ENCODE measurements around the gene CPM.

- TF ChIP-seq CTCF (IDR thresholded peaks at IDR 0.05) (no peak), MAZ (IDR thresholded peaks at IDR 0.05; ENCODE audit: borderline replicate concordance, low read depth, low read length) (no peak), BHLHE40 (IDR thresholded peaks at IDR 0.05; ENCODE audit: low read depth, low read length) (no peak), MYC (IDR thresholded peaks at IDR 0.05; ENCODE audit: borderline replicate concordance, low read length) (no peak), HOXA7 (CRISPR knock-in tag; IDR thresholded peaks at IDR 0.05) (no peak), HES2 (IDR thresholded peaks at IDR 0.05) (no peak), CEBPB (IDR thresholded peaks at IDR 0.05) (no peak), RAD21 (conservative IDR thresholded peaks at IDR 0.05 in 1 of 2, IDR thresholded peaks at IDR 0.05 in 1 of 2) (no peak), POLR2A (IDR thresholded peaks at IDR 0.05; ENCODE audit: low read length) (no peak), PHF8 (IDR thresholded peaks at IDR 0.05; ENCODE audit: borderline replicate concordance, low read depth) (no peak), HDAC2 (IDR thresholded peaks at IDR 0.05) (no peak), E2F6 (IDR thresholded peaks at IDR 0.05; ENCODE audit: borderline replicate concordance, low read depth) (no peak)
- TF ChIP-seq, protein P1, sequence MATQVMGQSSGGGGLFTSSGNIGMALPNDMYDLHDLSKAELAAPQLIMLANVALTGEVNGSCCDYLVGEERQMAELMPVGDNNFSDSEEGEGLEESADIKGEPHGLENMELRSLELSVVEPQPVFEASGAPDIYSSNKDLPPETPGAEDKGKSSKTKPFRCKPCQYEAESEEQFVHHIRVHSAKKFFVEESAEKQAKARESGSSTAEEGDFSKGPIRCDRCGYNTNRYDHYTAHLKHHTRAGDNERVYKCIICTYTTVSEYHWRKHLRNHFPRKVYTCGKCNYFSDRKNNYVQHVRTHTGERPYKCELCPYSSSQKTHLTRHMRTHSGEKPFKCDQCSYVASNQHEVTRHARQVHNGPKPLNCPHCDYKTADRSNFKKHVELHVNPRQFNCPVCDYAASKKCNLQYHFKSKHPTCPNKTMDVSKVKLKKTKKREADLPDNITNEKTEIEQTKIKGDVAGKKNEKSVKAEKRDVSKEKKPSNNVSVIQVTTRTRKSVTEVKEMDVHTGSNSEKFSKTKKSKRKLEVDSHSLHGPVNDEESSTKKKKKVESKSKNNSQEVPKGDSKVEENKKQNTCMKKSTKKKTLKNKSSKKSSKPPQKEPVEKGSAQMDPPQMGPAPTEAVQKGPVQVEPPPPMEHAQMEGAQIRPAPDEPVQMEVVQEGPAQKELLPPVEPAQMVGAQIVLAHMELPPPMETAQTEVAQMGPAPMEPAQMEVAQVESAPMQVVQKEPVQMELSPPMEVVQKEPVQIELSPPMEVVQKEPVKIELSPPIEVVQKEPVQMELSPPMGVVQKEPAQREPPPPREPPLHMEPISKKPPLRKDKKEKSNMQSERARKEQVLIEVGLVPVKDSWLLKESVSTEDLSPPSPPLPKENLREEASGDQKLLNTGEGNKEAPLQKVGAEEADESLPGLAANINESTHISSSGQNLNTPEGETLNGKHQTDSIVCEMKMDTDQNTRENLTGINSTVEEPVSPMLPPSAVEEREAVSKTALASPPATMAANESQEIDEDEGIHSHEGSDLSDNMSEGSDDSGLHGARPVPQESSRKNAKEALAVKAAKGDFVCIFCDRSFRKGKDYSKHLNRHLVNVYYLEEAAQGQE (IDR thresholded peaks at IDR 0.05): no peak
- TF ChIP-seq, protein P2, sequence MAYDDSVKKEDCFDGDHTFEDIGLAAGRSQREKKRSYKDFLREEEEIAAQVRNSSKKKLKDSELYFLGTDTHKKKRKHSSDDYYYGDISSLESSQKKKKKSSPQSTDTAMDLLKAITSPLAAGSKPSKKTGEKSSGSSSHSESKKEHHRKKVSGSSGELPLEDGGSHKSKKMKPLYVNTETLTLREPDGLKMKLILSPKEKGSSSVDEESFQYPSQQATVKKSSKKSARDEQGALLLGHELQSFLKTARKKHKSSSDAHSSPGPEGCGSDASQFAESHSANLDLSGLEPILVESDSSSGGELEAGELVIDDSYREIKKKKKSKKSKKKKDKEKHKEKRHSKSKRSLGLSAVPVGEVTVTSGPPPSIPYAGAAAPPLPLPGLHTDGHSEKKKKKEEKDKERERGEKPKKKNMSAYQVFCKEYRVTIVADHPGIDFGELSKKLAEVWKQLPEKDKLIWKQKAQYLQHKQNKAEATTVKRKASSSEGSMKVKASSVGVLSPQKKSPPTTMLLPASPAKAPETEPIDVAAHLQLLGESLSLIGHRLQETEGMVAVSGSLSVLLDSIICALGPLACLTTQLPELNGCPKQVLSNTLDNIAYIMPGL (CRISPR knock-in tag; IDR thresholded peaks at IDR 0.05; ENCODE audit: borderline replicate concordance): no peak
These were observed 50.6 kb downstream of the CPM start for GRCh38 chr12:68882251-68882964.

All from A549 (cell line).